Measurements from ENCODE around the gene PPIL1.
A peak's percentile ranks its signal among the peaks of the same experiment; 100 is the strongest.

DNA sequence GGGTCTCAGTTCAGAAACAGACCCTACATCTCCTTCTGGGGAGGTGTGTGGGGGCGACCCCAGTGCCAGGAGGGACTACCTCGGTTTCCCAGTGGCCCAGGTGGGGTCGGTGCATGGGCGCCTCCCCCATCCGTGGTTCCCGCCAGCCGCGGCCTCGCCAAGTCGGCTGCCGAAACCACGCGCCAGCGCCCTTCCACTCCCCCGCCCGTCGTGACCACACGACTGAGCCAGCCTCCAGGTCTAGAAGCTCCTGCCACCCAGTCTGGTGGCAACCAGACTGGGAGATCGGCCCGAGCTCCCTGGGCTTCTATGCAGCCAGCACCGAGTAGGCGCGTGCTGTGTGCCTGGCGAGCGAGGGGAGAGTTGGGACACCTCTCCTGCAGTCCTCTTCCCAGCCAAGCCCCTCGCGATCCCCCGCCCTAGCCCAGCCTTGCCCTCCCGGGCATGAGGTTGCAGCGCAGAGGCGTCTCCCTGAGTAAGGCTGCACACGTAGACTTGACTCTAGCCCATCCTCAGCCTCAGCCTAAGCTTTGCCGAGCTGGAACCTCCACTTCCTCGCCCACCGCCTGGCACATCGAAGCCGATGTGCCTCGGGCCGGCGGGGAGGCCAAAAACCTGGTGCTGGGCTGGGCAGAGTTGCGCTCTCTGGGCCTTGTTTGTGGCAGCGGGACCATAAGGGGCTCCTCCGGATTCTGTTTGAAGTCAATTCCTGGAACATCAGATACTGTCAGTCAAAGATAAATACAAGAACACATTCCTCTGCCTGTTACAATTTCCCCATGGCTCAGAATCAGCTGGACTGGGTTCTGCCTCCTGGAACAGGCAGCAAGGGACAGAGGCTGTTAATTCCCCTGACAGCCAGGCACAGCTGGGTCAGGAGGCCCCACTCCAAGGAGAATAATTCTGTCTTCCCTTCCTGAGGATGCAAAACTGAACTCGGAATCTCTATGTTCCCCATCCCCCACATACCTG, 33.9 kb downstream of the PPIL1 start:
- TF ChIP-seq, protein P1, sequence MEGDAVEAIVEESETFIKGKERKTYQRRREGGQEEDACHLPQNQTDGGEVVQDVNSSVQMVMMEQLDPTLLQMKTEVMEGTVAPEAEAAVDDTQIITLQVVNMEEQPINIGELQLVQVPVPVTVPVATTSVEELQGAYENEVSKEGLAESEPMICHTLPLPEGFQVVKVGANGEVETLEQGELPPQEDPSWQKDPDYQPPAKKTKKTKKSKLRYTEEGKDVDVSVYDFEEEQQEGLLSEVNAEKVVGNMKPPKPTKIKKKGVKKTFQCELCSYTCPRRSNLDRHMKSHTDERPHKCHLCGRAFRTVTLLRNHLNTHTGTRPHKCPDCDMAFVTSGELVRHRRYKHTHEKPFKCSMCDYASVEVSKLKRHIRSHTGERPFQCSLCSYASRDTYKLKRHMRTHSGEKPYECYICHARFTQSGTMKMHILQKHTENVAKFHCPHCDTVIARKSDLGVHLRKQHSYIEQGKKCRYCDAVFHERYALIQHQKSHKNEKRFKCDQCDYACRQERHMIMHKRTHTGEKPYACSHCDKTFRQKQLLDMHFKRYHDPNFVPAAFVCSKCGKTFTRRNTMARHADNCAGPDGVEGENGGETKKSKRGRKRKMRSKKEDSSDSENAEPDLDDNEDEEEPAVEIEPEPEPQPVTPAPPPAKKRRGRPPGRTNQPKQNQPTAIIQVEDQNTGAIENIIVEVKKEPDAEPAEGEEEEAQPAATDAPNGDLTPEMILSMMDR (optimal IDR thresholded peaks at IDR 0.05 in 1 of 3, IDR thresholded peaks at IDR 0.05 in 1 of 3, conservative IDR thresholded peaks at IDR 0.05 in 1 of 3; ENCODE audit: extremely low read depth in 1 of 3, insufficient read depth in 2 of 3, low read length in 3 of 3) = no peak
- peak; percentile 75 for TF ChIP-seq EZH2 (IDR thresholded peaks at IDR 0.05; ENCODE audit: low read length)

All from keratinocyte (primary cell).